Measurements from ENCODE around the gene ASCL5.

DNA sequence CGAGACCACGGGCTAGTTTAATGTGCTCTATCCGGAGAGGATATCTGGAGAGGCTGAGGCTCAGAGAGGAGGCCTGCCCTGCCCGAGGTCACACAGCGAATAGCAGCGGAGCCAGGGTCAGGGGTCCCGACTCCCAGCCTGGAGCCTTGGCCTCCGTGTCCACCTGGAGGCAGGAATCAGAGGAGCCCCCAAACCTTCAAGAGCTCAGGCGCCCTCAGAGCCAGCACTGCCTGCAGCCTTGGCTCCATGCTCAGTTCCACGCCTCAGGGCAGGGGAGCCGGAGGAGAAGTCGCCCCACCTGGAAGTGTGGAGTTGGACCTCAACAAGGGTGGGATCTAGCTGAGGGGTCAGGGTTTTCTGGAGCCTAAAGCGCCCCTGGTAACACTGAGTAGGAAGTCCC lies 2.0 kb upstream of the ASCL5 start:
- no peak for TF ChIP-seq POLR2A (IDR thresholded peaks at IDR 0.05; ENCODE audit: extremely low read depth, insufficient read length)
- TF ChIP-seq, protein P1, sequence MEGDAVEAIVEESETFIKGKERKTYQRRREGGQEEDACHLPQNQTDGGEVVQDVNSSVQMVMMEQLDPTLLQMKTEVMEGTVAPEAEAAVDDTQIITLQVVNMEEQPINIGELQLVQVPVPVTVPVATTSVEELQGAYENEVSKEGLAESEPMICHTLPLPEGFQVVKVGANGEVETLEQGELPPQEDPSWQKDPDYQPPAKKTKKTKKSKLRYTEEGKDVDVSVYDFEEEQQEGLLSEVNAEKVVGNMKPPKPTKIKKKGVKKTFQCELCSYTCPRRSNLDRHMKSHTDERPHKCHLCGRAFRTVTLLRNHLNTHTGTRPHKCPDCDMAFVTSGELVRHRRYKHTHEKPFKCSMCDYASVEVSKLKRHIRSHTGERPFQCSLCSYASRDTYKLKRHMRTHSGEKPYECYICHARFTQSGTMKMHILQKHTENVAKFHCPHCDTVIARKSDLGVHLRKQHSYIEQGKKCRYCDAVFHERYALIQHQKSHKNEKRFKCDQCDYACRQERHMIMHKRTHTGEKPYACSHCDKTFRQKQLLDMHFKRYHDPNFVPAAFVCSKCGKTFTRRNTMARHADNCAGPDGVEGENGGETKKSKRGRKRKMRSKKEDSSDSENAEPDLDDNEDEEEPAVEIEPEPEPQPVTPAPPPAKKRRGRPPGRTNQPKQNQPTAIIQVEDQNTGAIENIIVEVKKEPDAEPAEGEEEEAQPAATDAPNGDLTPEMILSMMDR (IDR thresholded peaks at IDR 0.05; ENCODE audit: low read depth, low read length), result no peak
- no peak for TF ChIP-seq MYC (IDR thresholded peaks at IDR 0.05; ENCODE audit: low read depth, low read length)
- TF ChIP-seq, protein P2, sequence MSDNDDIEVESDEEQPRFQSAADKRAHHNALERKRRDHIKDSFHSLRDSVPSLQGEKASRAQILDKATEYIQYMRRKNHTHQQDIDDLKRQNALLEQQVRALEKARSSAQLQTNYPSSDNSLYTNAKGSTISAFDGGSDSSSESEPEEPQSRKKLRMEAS (IDR thresholded peaks at IDR 0.05; ENCODE audit: low read depth, low read length), result no peak

Measured in NB4 (cell line).